GM12878 (cell line): ENCODE measurements around the gene PPM1N. TPM values are rescaled to one million over a fixed set of nuclear protein-coding genes. Genes with fewer than 3 reads are reported as not detected.
A peak's percentile ranks its signal among the peaks of the same experiment; 100 is the strongest.

Experiments used
- ATAC-seq: fragments of 200-7000 bp; cut with Tn5 transposase; 3 replicates; pipeline ENCODE4 v1.9.1; 2020; ENCODE audit warnings: mild to moderate bottlenecking, moderate library complexity
- BruUV-seq: library from RNA; stranded (reverse); fragments of 400-500 nt; replicated peaks from 2 replicates; lab custom pipeline; 2021; lab: Mats Ljungman, UMichigan
- CTCF ChIA-PET: fragments of 300-600 bp; sonication (Branson Sonifier 250); formaldehyde crosslinking; extraction: SDS; loops from one replicate; lab custom pipeline; 2021; ENCODE audit warnings: inconsistent platforms; lab: Yijun Ruan, JAX
- POLR2A ChIA-PET: fragments of 350-600 bp; formaldehyde crosslinking; extraction: SDS; loops from one replicate; lab custom pipeline; 2021; ENCODE audit warnings: inconsistent platforms; lab: Charles Lee
- RAD21 ChIA-PET: fragments of 300-600 bp; sonication (Branson Sonifier 250); formaldehyde crosslinking; loops from one replicate; lab custom pipeline; 2023; ENCODE audit warnings: antibody characterized with exemption; ENCODE audit not compliant: unreplicated experiment; lab: Charles Lee
- SMC1A ChIA-PET: fragments of 300-600 bp; sonication (Branson Sonifier 250); formaldehyde crosslinking; loops from one replicate; lab custom pipeline; 2023; ENCODE audit not compliant: unreplicated experiment, uncharacterized antibody; lab: Charles Lee
- DNase-seq: peaks from one replicate; pipeline ENCODE4 v3.0.0-alpha.2; 2011; ENCODE audit warnings: low read depth, low spot score
- FAIRE-seq: peaks from 3 replicates; lab custom pipeline; 2011; peaks lifted over from hg19 to GRCh38; lab: Jason Lieb, UNC
- H2AFZ ChIP-seq: 2 replicates; pipeline ENCODE4 v1.6.0; 2011; ENCODE audit warnings: low read depth, low read length, control low read depth; ENCODE audit not compliant: control insufficient read depth
- H3K27ac ChIP-seq: 2 replicates; pipeline ENCODE4 v1.5.1; 2011; ENCODE audit warnings: control low read depth; ENCODE audit not compliant: control insufficient read depth, insufficient read depth
- H3K27me3 ChIP-seq, 2 experiments: replicated peaks in 1 of 2; 2 replicates each; pipeline versions ENCODE4 v1.6.0 to v1.6.1; 2011; ENCODE audit warnings: low read length in 1 of 2; ENCODE audit not compliant: control insufficient read depth in 2 of 2, insufficient read depth in 2 of 2
- H3K36me3 ChIP-seq, 2 experiments: 2 replicates each; pipeline ENCODE4 v1.5.1; 2011; ENCODE audit warnings: low read length in 1 of 2; ENCODE audit not compliant: control insufficient read depth in 2 of 2, insufficient read depth in 2 of 2
- H3K4me1 ChIP-seq: 2 replicates; pipeline ENCODE4 v1.6.1; 2011; ENCODE audit warnings: mild to moderate bottlenecking, low read length, moderate library complexity, mixed read lengths; ENCODE audit not compliant: control insufficient read depth, insufficient read depth
- H3K4me2 ChIP-seq: 2 replicates; pipeline ENCODE4 v1.6.0; 2011; ENCODE audit warnings: control low read depth; ENCODE audit not compliant: control insufficient read depth, insufficient read depth
- H3K4me3 ChIP-seq: fragments of 200-600 bp; sonication (generic); 2 replicates; pipeline ENCODE4 v1.5.1; 2016
- H3K79me2 ChIP-seq: 2 replicates; pipeline ENCODE4 v1.6.0; 2011; ENCODE audit warnings: low read length; ENCODE audit not compliant: control insufficient read depth, insufficient read depth
- H3K9ac ChIP-seq: 2 replicates; pipeline ENCODE4 v1.8.0; 2011; ENCODE audit warnings: low read length, control low read depth, mixed read lengths; ENCODE audit not compliant: control insufficient read depth, insufficient read depth
- H3K9me3 ChIP-seq: replicated peaks from 3 replicates; pipeline ENCODE4 v1.5.1; 2011; ENCODE audit warnings: mild to moderate bottlenecking, low read length; ENCODE audit not compliant: control insufficient read depth, insufficient read depth
- H4K20me1 ChIP-seq: 2 replicates; pipeline ENCODE4 v1.6.0; 2011; ENCODE audit not compliant: control insufficient read depth, insufficient read depth
- CTCF ChIP-seq, 3 experiments: IDR thresholded peaks in 2 of 3; conservative IDR thresholded peaks in 1 of 3; 2 replicates each; pipeline ENCODE4 v1.5.1; 2011; ENCODE audit warnings: low read depth in 3 of 3, low read length in 3 of 3, mild to moderate bottlenecking in 3 of 3, control low read depth in 2 of 3, moderate library complexity in 2 of 3, inconsistent platforms in 1 of 3, mixed read lengths in 1 of 3; ENCODE audit not compliant: control insufficient read depth in 2 of 3, insufficient read depth in 1 of 3; ENCODE audit errors: extremely low read depth in 1 of 3
- EED ChIP-seq: sonication (generic); IDR thresholded peaks from 2 replicates; pipeline ENCODE4 v1.6.1; 2016; ENCODE audit warnings: antibody characterized with exemption, low read depth
- EP300 ChIP-seq, 2 experiments: fragments of 150-350 bp in 1 of 2; IDR thresholded peaks; 2 replicates each; pipeline ENCODE4 v1.6.1; 2011 to 2012; ENCODE audit warnings: low read depth in 2 of 2, low read length in 2 of 2, borderline replicate concordance in 1 of 2, improper control_type of control experiment in 1 of 2, inconsistent platforms in 1 of 2; ENCODE audit not compliant: control insufficient read depth in 1 of 2
- HDAC2 ChIP-seq: fragments of 200-600 bp; sonication (generic); IDR thresholded peaks from 2 replicates; pipeline ENCODE4 v1.6.1; 2017
- NFXL1 ChIP-seq: fragments of 450-650 bp; IDR thresholded peaks from 2 replicates; pipeline ENCODE4 v1.6.1; 2017; ENCODE audit warnings: antibody characterized with exemption, mild to moderate bottlenecking, borderline replicate concordance
- PAX5 ChIP-seq: IDR thresholded peaks from 2 replicates; pipeline ENCODE4 v1.6.1; 2011; ENCODE audit warnings: low read depth, low read length, borderline replicate concordance
- PML ChIP-seq: IDR thresholded peaks from 2 replicates; pipeline ENCODE4 v1.6.1; 2012; ENCODE audit warnings: low read length, inconsistent platforms
- TAF1 ChIP-seq: IDR thresholded peaks from 2 replicates; pipeline ENCODE4 v1.6.1; 2011; ENCODE audit warnings: mild to moderate bottlenecking, low read depth, low read length, borderline replicate concordance
- ZNF207 ChIP-seq: fragments of 450-650 bp; IDR thresholded peaks from 2 replicates; pipeline ENCODE4 v1.6.1; 2014; ENCODE audit warnings: antibody characterized with exemption, mild to moderate bottlenecking, borderline replicate concordance
- WGBS: methylation state at CpG from one replicate; pipeline ENCODE4 v1.1.6; 2016; ENCODE audit warnings: low lambda C conversion rate; ENCODE audit not compliant: insufficient replicate concordance, insufficient coverage; ENCODE audit errors: missing lambda C conversion rate; 5-methylcytosine and 5-hydroxymethylcytosine counted together
- in situ Hi-C: fragments of 300-500 bp; cut with MboI; formaldehyde crosslinking; loops from 9 replicates; pipeline ENCODE4 v1.14.3; 2018; ENCODE audit warnings: mixed read lengths
- intact Hi-C: fragments of 100-400 bp; cut with micrococcal nuclease; formaldehyde crosslinking; loops from one replicate; pipeline ENCODE4 v1.14.2; 2022; ENCODE audit not compliant: unreplicated experiment
- polyA plus RNA-seq, 11 experiments: library from polyadenylated mRNA; depleted of rRNA in 4 of 11; unstranded in 6 of 11; stranded (reverse) in 5 of 11; fragments of >200 nt; fragmentation: Nextera tagmentation in 4 of 11; fragmentation: Illumina TruSeq in 1 of 11; extraction: Ambion mirVana in 4 of 11; extraction: Trizol in 1 of 11; gene quantifications; 1 replicate in 1 of 11; 2 replicates in 10 of 11; pipeline versions ENCODE4 v1.2.1 to v1.2.3, GENCODE V29; 2011 to 2016; ENCODE audit warnings: inconsistent platforms in 2 of 11, missing spikeins in 2 of 11, low read depth in 1 of 11
- total RNA-seq, 4 experiments: library from RNA; depleted of rRNA in 3 of 4; stranded (reverse); fragments of >200 nt in 3 of 4; fragmentation: Illumina TruSeq in 1 of 4; extraction: Trizol in 1 of 4; gene quantifications; 2 replicates each; pipeline versions ENCODE4 v1.2.1 to v1.2.3, GENCODE V29; 2013 to 2021

PPM1N gene
- total and polyA plus RNA-seq, 10 of the 15 experiments (the other 5 are each of a cell fraction or from before 2014, with no cell fraction given), result 1.6 to 5.4 (median 3.7) TPM

DNA sequence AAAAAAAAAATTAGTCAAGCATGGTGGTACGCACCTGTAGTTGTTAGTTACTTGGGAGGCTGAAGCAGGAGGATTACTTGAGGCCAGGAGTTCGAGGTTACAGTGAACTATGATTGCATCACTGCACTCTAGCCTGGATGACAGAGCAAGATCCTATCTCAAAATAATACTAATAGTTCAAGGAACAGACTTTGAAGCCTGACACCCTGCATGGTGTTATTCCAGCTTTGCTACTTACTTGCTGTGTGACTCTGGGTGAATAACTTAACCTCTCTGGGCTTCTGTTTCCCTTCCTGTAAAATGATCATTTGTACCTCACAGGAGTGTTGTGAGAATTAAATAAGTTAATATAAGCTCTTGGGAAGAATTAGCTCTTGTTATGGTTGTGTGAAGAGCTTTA is 34.0 kb upstream of the PPM1N start:
- DNase-seq, result no peak
- no TSS peak for BruUV-seq
- RAD21 ChIA-PET, result no interaction called here
- intact Hi-C loops (no loop called here), in situ Hi-C loops (loop anchor here (25.0 kb wide), 1 partner anchor 1702 kb away; the partner anchor contains the start of gene SMG9)
- Histone ChIP-seq H3K36me3 (no peaks in the 10 kb centered on the region), H3K9me3 (no peaks in the 10 kb centered on the region), H3K79me2 (no peaks in the 10 kb centered on the region), H3K27ac (no peak overlapping the region), H3K4me3 (no peak overlapping the region), H3K27me3 (no peaks in the 10 kb centered on the region), H4K20me1 (peaks cover 3% of the 10 kb centered on the region; the same call in 1 of the 2 replicates), H3K4me2 (no peak overlapping the region), H2AFZ (no peak overlapping the region), H3K4me1 (peaks cover 5% of the 10 kb centered on the region), H3K9ac (no peak overlapping the region)
- no peak for ATAC-seq
- no peak for TF ChIP-seq NFXL1
- no peak for TF ChIP-seq HDAC2
- TF ChIP-seq ZNF207, result no peak
- no peak for TF ChIP-seq PML
- TF ChIP-seq EED, result no peak
- TF ChIP-seq TAF1, result no peak
- POLR2A ChIA-PET, result interaction anchor here (0.6 to 1.0 kb wide), 2 partner anchors 12 to 173 kb away, joined by 3 to 5 read pairs; no protein-coding TSS in a partner anchor
- no peak for FAIRE-seq
- CTCF ChIA-PET, result interaction anchor here (1.0 kb wide), 1 partner anchor 10 kb away, joined by 3 read pairs; no protein-coding TSS in a partner anchor
- SMC1A ChIA-PET, result interaction anchor here (1.0 to 3.1 kb wide), 2 partner anchors 15 to 25 kb away, joined by 3 to 7 read pairs; no protein-coding TSS in a partner anchor
- WGBS, result 46% methylated on average over 2 of the region's 2 CpGs

- SMC1A ChIA-PET, result interaction anchor here (1.0 to 3.1 kb wide), 2 partner anchors 14 to 26 kb away, joined by 3 to 7 read pairs; no protein-coding TSS in a partner anchor
- intact Hi-C loops (no loop called here), in situ Hi-C loops (loop anchor here (25.0 kb wide), 1 partner anchor 1703 kb away; the partner anchor contains the start of gene SMG9)
- POLR2A ChIA-PET, result interaction anchor here (1.0 kb wide), 1 partner anchor 12 kb away, joined by 3 read pairs; no protein-coding TSS in a partner anchor
- peaks cover 3% of the 10 kb centered on the region; the same call in 1 of the 2 replicates for H4K20me1 ChIP-seq
- RAD21 ChIA-PET, result no interaction called here
- FAIRE-seq (no peak), DNase-seq (no peak), ATAC-seq (no peak)
- no peak overlapping the region for H2AFZ ChIP-seq
- H3K9me3 ChIP-seq, result no peaks in the 10 kb centered on the region
- 17% methylated on average over 8 of the region's 8 CpGs for whole genome bisulfite sequencing
- H3K4me2 ChIP-seq, result no peak overlapping the region
- no peak overlapping the region for H3K4me3 ChIP-seq
- H3K9ac ChIP-seq, result no peak overlapping the region
- CTCF ChIA-PET, result interaction anchor here (1.0 kb wide), 1 partner anchor 10 kb away, joined by 3 read pairs; no protein-coding TSS in a partner anchor
- no TSS peak for BruUV-seq
- no peaks in the 10 kb centered on the region for H3K79me2 ChIP-seq
- no peak overlapping the region for H3K27ac ChIP-seq
- no peaks in the 10 kb centered on the region for H3K36me3 ChIP-seq
- peaks cover 8% of the 10 kb centered on the region for H3K4me1 ChIP-seq
- no peaks in the 10 kb centered on the region for H3K27me3 ChIP-seq
- no peak for TF ChIP-seq EP300 (IDR thresholded peaks at IDR 0.05; ENCODE audit: borderline replicate concordance in 1 of 2, control insufficient read depth in 1 of 2, low read depth in 2 of 2, low read length in 2 of 2)
- peak in 1 of 3 experiments; percentile 10; a peak in 1 of 6 replicates for TF ChIP-seq CTCF (IDR thresholded peaks at IDR 0.05 in 2 of 3, conservative IDR thresholded peaks at IDR 0.05 in 1 of 3; ENCODE audit: control insufficient read depth in 2 of 3, extremely low read depth in 1 of 3, insufficient read depth in 1 of 3, low read depth in 3 of 3, low read length in 3 of 3)
- peak; percentile 51; the same call in 1 of the 2 replicates for TF ChIP-seq PAX5
Measured at GRCh38 chr19:45464852-45465441, 33.3 kb upstream of the PPM1N start.
